Measurements from ENCODE around the gene MYO1B. TPM values are rescaled to one million over a fixed set of nuclear protein-coding genes. Genes with fewer than 3 reads are reported as not detected.

The MYO1B gene
- total and polyA plus RNA-seq, 2 donors: 26.5 to 28.5 TPM

- 98% methylated on average over 2 of the region's 2 CpGs for WGBS
- Histone ChIP-seq H3K9me3 (ENCODE audit: control insufficient read depth in 2 of 2, insufficient read depth in 1 of 2, low read length in 1 of 2) (no peaks in the 10 kb centered on the region), H3K27ac (ENCODE audit: low read depth in 1 of 2, low read length in 1 of 2) (no peak overlapping the region), H3K4me3 (ENCODE audit: low read length in 2 of 2) (no peak overlapping the region), H3K27me3 (ENCODE audit: control insufficient read depth in 2 of 2, insufficient read depth in 1 of 2, low read length in 1 of 2) (no peaks in the 10 kb centered on the region), H3K4me1 (ENCODE audit: control insufficient read depth in 2 of 2, insufficient read depth in 2 of 2, low read length in 2 of 2) (peaks cover 2 to 3% of the 10 kb centered on the region in 2 donors), H3K36me3 (ENCODE audit: control insufficient read depth in 2 of 2, insufficient read depth in 2 of 2, low read length in 1 of 2) (no peaks in the 10 kb centered on the region)
- no peak for DNase-seq (ENCODE audit: low read depth in 6 of 9, low spot score in 9 of 9)
Observed at GRCh38 chr2:191220671-191221070, 24.5 kb upstream of the MYO1B start.

- Histone ChIP-seq H3K27ac (ENCODE audit: low read depth in 1 of 2, low read length in 1 of 2) (no peak overlapping the region), H3K9me3 (ENCODE audit: control insufficient read depth in 2 of 2, insufficient read depth in 1 of 2, low read length in 1 of 2) (no peaks in the 10 kb centered on the region), H3K4me1 (ENCODE audit: control insufficient read depth in 2 of 2, insufficient read depth in 2 of 2, low read length in 2 of 2) (peaks cover 2 to 3% of the 10 kb centered on the region in 2 donors), H3K36me3 (ENCODE audit: control insufficient read depth in 2 of 2, insufficient read depth in 2 of 2, low read length in 1 of 2) (no peaks in the 10 kb centered on the region), H3K4me3 (ENCODE audit: low read length in 2 of 2) (no peak overlapping the region), H3K27me3 (ENCODE audit: control insufficient read depth in 2 of 2, insufficient read depth in 1 of 2, low read length in 1 of 2) (no peaks in the 10 kb centered on the region)
- no peak for DNase-seq (ENCODE audit: low read depth in 6 of 9, low spot score in 9 of 9)
- 99% methylated on average over 5 of the region's 5 CpGs for WGBS
Observed at GRCh38 chr2:191221666-191222065, 23.5 kb upstream of the MYO1B start.

GRCh38 chr2:191222507-191222906 lies 22.7 kb upstream of the MYO1B start:
- H3K27ac ChIP-seq (ENCODE audit: low read depth in 1 of 2, low read length in 1 of 2): peak overlapping the region in 1 of 2 donors; percentile 8
- no peaks in the 10 kb centered on the region for H3K36me3 ChIP-seq (ENCODE audit: control insufficient read depth in 2 of 2, insufficient read depth in 2 of 2, low read length in 1 of 2)
- H3K4me1 ChIP-seq (ENCODE audit: control insufficient read depth in 2 of 2, insufficient read depth in 2 of 2, low read length in 2 of 2): peaks cover 2 to 3% of the 10 kb centered on the region in 2 donors
- no peak overlapping the region for H3K4me3 ChIP-seq (ENCODE audit: low read length in 2 of 2)
- H3K27me3 ChIP-seq (ENCODE audit: control insufficient read depth in 2 of 2, insufficient read depth in 1 of 2, low read length in 1 of 2): no peaks in the 10 kb centered on the region
- no peak for DNase-seq (ENCODE audit: low read depth in 6 of 9, low spot score in 9 of 9)
- H3K9me3 ChIP-seq (ENCODE audit: control insufficient read depth in 2 of 2, insufficient read depth in 1 of 2, low read length in 1 of 2): no peaks in the 10 kb centered on the region
- 68% methylated on average over 4 of the region's 4 CpGs for WGBS

GRCh38 chr2:191222952-191223351 lies 22.3 kb upstream of the MYO1B start:
- DNase-seq (ENCODE audit: low read depth in 6 of 9, low spot score in 9 of 9): no peak
- Histone ChIP-seq H3K27me3 (ENCODE audit: control insufficient read depth in 2 of 2, insufficient read depth in 1 of 2, low read length in 1 of 2) (no peaks in the 10 kb centered on the region), H3K36me3 (ENCODE audit: control insufficient read depth in 2 of 2, insufficient read depth in 2 of 2, low read length in 1 of 2) (no peaks in the 10 kb centered on the region), H3K27ac (ENCODE audit: low read depth in 1 of 2, low read length in 1 of 2) (no peak overlapping the region), H3K9me3 (ENCODE audit: control insufficient read depth in 2 of 2, insufficient read depth in 1 of 2, low read length in 1 of 2) (no peaks in the 10 kb centered on the region), H3K4me1 (ENCODE audit: control insufficient read depth in 2 of 2, insufficient read depth in 2 of 2, low read length in 2 of 2) (peaks cover 2 to 3% of the 10 kb centered on the region in 2 donors), H3K4me3 (ENCODE audit: low read length in 2 of 2) (no peak overlapping the region)
- 98% methylated on average over 3 of the region's 3 CpGs for WGBS

GRCh38 chr2:191225126-191225525 lies 20.1 kb upstream of the MYO1B start:
- Histone ChIP-seq H3K4me1 (ENCODE audit: control insufficient read depth in 2 of 2, insufficient read depth in 2 of 2, low read length in 2 of 2) (no peaks in the 10 kb centered on the region), H3K27ac (ENCODE audit: low read depth in 1 of 2, low read length in 1 of 2) (no peak overlapping the region), H3K9me3 (ENCODE audit: control insufficient read depth in 2 of 2, insufficient read depth in 1 of 2, low read length in 1 of 2) (no peaks in the 10 kb centered on the region), H3K4me3 (ENCODE audit: low read length in 2 of 2) (no peak overlapping the region), H3K27me3 (ENCODE audit: control insufficient read depth in 2 of 2, insufficient read depth in 1 of 2, low read length in 1 of 2) (no peaks in the 10 kb centered on the region), H3K36me3 (ENCODE audit: control insufficient read depth in 2 of 2, insufficient read depth in 2 of 2, low read length in 1 of 2) (no peaks in the 10 kb centered on the region)
- DNase-seq (ENCODE audit: low read depth in 6 of 9, low spot score in 9 of 9): no peak
- WGBS: 97% methylated on average over 1 of the region's 1 CpG

- 92% methylated on average over 1 of the region's 1 CpG for WGBS
- no peak overlapping the region for H3K4me3 ChIP-seq (ENCODE audit: low read length in 2 of 2)
- H3K4me1 ChIP-seq (ENCODE audit: control insufficient read depth in 2 of 2, insufficient read depth in 2 of 2, low read length in 2 of 2): no peaks in the 10 kb centered on the region
- DNase-seq (ENCODE audit: low read depth in 6 of 9, low spot score in 9 of 9): no peak
- H3K27ac ChIP-seq (ENCODE audit: low read depth in 1 of 2, low read length in 1 of 2): no peak overlapping the region
- H3K36me3 ChIP-seq (ENCODE audit: control insufficient read depth in 2 of 2, insufficient read depth in 2 of 2, low read length in 1 of 2): no peaks in the 10 kb centered on the region
- no peaks in the 10 kb centered on the region for H3K9me3 ChIP-seq (ENCODE audit: control insufficient read depth in 2 of 2, insufficient read depth in 1 of 2, low read length in 1 of 2)
- H3K27me3 ChIP-seq (ENCODE audit: control insufficient read depth in 2 of 2, insufficient read depth in 1 of 2, low read length in 1 of 2): no peaks in the 10 kb centered on the region
Observed at GRCh38 chr2:191225690-191226089, 19.5 kb upstream of the MYO1B start.

GRCh38 chr2:191226196-191226595 lies 19.0 kb upstream of the MYO1B start:
- H3K4me1 ChIP-seq (ENCODE audit: control insufficient read depth in 2 of 2, insufficient read depth in 2 of 2, low read length in 2 of 2): no peaks in the 10 kb centered on the region
- 46% methylated on average over 2 of the region's 2 CpGs for WGBS

GRCh38 chr2:191228333-191228732 lies 16.9 kb upstream of the MYO1B start:
- no peak for DNase-seq (ENCODE audit: low read depth in 6 of 9, low spot score in 9 of 9)
- WGBS: 96% methylated on average over 2 of the region's 2 CpGs

More at GRCh38 chr2:191226196-191226595, 19.0 kb upstream of the MYO1B start:
- no peak overlapping the region for H3K4me3 ChIP-seq (ENCODE audit: low read length in 2 of 2)
- no peak for DNase-seq (ENCODE audit: low read depth in 6 of 9, low spot score in 9 of 9)
- H3K9me3 ChIP-seq (ENCODE audit: control insufficient read depth in 2 of 2, insufficient read depth in 1 of 2, low read length in 1 of 2): no peaks in the 10 kb centered on the region
- H3K27me3 ChIP-seq (ENCODE audit: control insufficient read depth in 2 of 2, insufficient read depth in 1 of 2, low read length in 1 of 2): no peaks in the 10 kb centered on the region
- no peak overlapping the region for H3K27ac ChIP-seq (ENCODE audit: low read depth in 1 of 2, low read length in 1 of 2)
- no peaks in the 10 kb centered on the region for H3K36me3 ChIP-seq (ENCODE audit: control insufficient read depth in 2 of 2, insufficient read depth in 2 of 2, low read length in 1 of 2)

GRCh38 chr2:191228861-191229260 lies 16.3 kb upstream of the MYO1B start:
- Histone ChIP-seq H3K27ac (ENCODE audit: low read depth in 1 of 2, low read length in 1 of 2) (no peak overlapping the region), H3K4me3 (ENCODE audit: low read length in 2 of 2) (no peak overlapping the region), H3K4me1 (ENCODE audit: control insufficient read depth in 2 of 2, insufficient read depth in 2 of 2, low read length in 2 of 2) (no peaks in the 10 kb centered on the region), H3K36me3 (ENCODE audit: control insufficient read depth in 2 of 2, insufficient read depth in 2 of 2, low read length in 1 of 2) (no peaks in the 10 kb centered on the region), H3K27me3 (ENCODE audit: control insufficient read depth in 2 of 2, insufficient read depth in 1 of 2, low read length in 1 of 2) (no peaks in the 10 kb centered on the region), H3K9me3 (ENCODE audit: control insufficient read depth in 2 of 2, insufficient read depth in 1 of 2, low read length in 1 of 2) (no peaks in the 10 kb centered on the region)
- WGBS: 97% methylated on average over 6 of the region's 6 CpGs
- no peak for DNase-seq (ENCODE audit: low read depth in 6 of 9, low spot score in 9 of 9)

More at GRCh38 chr2:191228333-191228732, 16.9 kb upstream of the MYO1B start:
- Histone ChIP-seq H3K27me3 (ENCODE audit: control insufficient read depth in 2 of 2, insufficient read depth in 1 of 2, low read length in 1 of 2) (no peaks in the 10 kb centered on the region), H3K4me3 (ENCODE audit: low read length in 2 of 2) (no peak overlapping the region), H3K9me3 (ENCODE audit: control insufficient read depth in 2 of 2, insufficient read depth in 1 of 2, low read length in 1 of 2) (no peaks in the 10 kb centered on the region), H3K4me1 (ENCODE audit: control insufficient read depth in 2 of 2, insufficient read depth in 2 of 2, low read length in 2 of 2) (no peaks in the 10 kb centered on the region), H3K27ac (ENCODE audit: low read depth in 1 of 2, low read length in 1 of 2) (no peak overlapping the region), H3K36me3 (ENCODE audit: control insufficient read depth in 2 of 2, insufficient read depth in 2 of 2, low read length in 1 of 2) (no peaks in the 10 kb centered on the region)

GRCh38 chr2:191230174-191230573 lies 15.0 kb upstream of the MYO1B start:
- Histone ChIP-seq H3K36me3 (ENCODE audit: control insufficient read depth in 2 of 2, insufficient read depth in 2 of 2, low read length in 1 of 2) (no peaks in the 10 kb centered on the region), H3K4me3 (ENCODE audit: low read length in 2 of 2) (no peak overlapping the region), H3K27ac (ENCODE audit: low read depth in 1 of 2, low read length in 1 of 2) (no peak overlapping the region), H3K27me3 (ENCODE audit: control insufficient read depth in 2 of 2, insufficient read depth in 1 of 2, low read length in 1 of 2) (no peaks in the 10 kb centered on the region), H3K9me3 (ENCODE audit: control insufficient read depth in 2 of 2, insufficient read depth in 1 of 2, low read length in 1 of 2) (no peaks in the 10 kb centered on the region), H3K4me1 (ENCODE audit: control insufficient read depth in 2 of 2, insufficient read depth in 2 of 2, low read length in 2 of 2) (no peaks in the 10 kb centered on the region)
- DNase-seq (ENCODE audit: low read depth in 6 of 9, low spot score in 9 of 9): no peak
- 77% methylated on average over 5 of the region's 5 CpGs for WGBS

Data from thymus (tissue), 11 donors.